SK-N-MC (cell line): Measurements from ENCODE around the gene GRIK4.

Source experiments
- FOXP2 ChIP-seq: optimal IDR thresholded peaks from 2 replicates; pipeline ENCODE3; 2011; ENCODE audit warnings: mild to moderate bottlenecking, moderate library complexity; ENCODE audit not compliant: insufficient read depth; ENCODE audit errors: extremely low read length, control extremely low read depth
- POLR2AphosphoS5 ChIP-seq: IDR thresholded peaks from 2 replicates; pipeline ENCODE4 v1.6.1; 2012; ENCODE audit warnings: mild to moderate bottlenecking, low read depth, low read length, borderline replicate concordance

- TF ChIP-seq POLR2AphosphoS5 (no peak), FOXP2 (no peak)
Measured at GRCh38 chr11:120794748-120795147, 283.2 kb downstream of the GRIK4 start.
